ENCODE measurements around the gene DGCR2. TPM values are rescaled to one million over a fixed set of nuclear protein-coding genes. Genes with fewer than 3 reads are reported as not detected.
"Not testable (repeated sequence)": the region's sequence is repeated elsewhere in the genome, so short reads cannot be mapped to it uniquely, and the experiment has no call there.

The DGCR2 gene
- total RNA-seq, 1 experiment from 2014 or later, result 18.6 TPM

GRCh38 chr22:19092725-19093124, 29.5 kb downstream of the DGCR2 start:
- Histone ChIP-seq H3K4me2 (ENCODE audit: low read depth, low read length, poor library complexity, severe bottlenecking) (no peak overlapping the region), H2AFZ (ENCODE audit: low read length) (no peak overlapping the region), H3K4me3 (ENCODE audit: low read length) (no peak overlapping the region), H3K36me3 (ENCODE audit: insufficient read depth, low read length) (no peaks in the 10 kb centered on the region), H4K20me1 (ENCODE audit: insufficient read depth, low read depth, low read length) (no peaks in the 10 kb centered on the region), H3K27me3 (ENCODE audit: low read length) (no peaks in the 10 kb centered on the region), H3K9me3 (ENCODE audit: low read length) (no peaks in the 10 kb centered on the region), H3K79me2 (ENCODE audit: low read length) (peaks cover 75% of the 10 kb centered on the region), H3K9ac (ENCODE audit: low read length) (no peak overlapping the region), H3K9me2 (replicated peaks; ENCODE audit: insufficient read depth, low read length) (no peaks in the 10 kb centered on the region), H3K4me1 (ENCODE audit: low read length) (peaks cover 5% of the 10 kb centered on the region), H3K27ac (ENCODE audit: low read length) (no peak overlapping the region)
- no peak for DNase-seq

DNA sequence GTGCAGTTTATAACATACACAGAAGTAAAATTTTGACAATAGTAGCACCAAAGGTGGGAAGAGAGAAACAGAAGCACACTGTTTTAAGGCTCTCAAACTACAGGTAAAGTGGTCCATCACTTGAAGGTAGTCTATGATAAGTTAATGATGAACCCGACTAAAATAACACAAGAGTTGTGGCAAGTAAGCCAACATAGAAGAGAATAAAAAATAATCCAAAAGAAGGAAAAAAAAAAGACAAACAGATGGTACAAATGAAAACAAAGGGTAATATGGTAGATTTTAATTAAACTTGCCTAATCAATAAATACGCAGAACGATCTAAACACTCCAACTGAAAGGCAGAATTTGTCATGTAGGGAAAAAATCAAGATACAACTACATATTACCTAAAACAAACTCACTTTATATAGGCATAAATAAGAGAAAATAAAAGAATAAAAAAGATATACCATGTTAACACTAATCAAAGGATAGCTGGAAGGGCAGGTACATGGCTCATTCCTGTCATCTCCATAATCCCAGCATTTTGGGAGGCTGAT, 31.6 kb downstream of the DGCR2 start:
- no peak overlapping the region for H2AFZ ChIP-seq (ENCODE audit: low read length)
- H3K4me3 ChIP-seq (ENCODE audit: low read length), result no peak overlapping the region
- H3K27me3 ChIP-seq (ENCODE audit: low read length), result no peaks in the 10 kb centered on the region
- no peak for DNase-seq
- H3K4me2 ChIP-seq (ENCODE audit: low read depth, low read length, poor library complexity, severe bottlenecking), result no peak overlapping the region
- peaks cover 3% of the 10 kb centered on the region; the same call in 1 of the 2 replicates for H4K20me1 ChIP-seq (ENCODE audit: insufficient read depth, low read depth, low read length)
- no peak overlapping the region for H3K27ac ChIP-seq (ENCODE audit: low read length)
- H3K79me2 ChIP-seq (ENCODE audit: low read length), result peaks cover 66% of the 10 kb centered on the region
- no peaks in the 10 kb centered on the region for H3K9me2 ChIP-seq (replicated peaks; ENCODE audit: insufficient read depth, low read length)
- no peaks in the 10 kb centered on the region for H3K9me3 ChIP-seq (ENCODE audit: low read length)
- no peaks in the 10 kb centered on the region for H3K36me3 ChIP-seq (ENCODE audit: insufficient read depth, low read length)
- no peak overlapping the region for H3K9ac ChIP-seq (ENCODE audit: low read length)
- H3K4me1 ChIP-seq (ENCODE audit: low read length), result peaks cover 21% of the 10 kb centered on the region

DNA sequence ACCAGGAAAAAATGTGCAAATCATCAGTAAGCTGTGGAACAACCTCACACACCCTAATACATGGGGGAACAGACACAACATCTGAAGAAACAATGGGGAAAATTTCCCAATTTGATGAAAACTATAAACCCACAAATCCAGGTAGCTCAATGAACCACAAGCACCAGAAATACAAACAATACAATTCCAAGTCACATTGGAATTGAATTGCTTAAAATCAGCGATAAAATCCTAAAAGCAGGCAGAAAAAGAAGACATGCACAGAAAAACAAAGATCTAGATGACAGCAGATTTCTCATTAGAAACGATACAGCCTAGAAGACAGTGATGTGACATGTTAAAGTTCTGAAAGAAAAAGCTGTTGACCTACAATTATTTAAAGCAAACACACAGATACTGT, 32.0 kb downstream of the DGCR2 start:
- Histone ChIP-seq H3K27ac (ENCODE audit: low read length) (no peak overlapping the region), H3K79me2 (ENCODE audit: low read length) (peaks cover 64% of the 10 kb centered on the region), H3K9me2 (replicated peaks; ENCODE audit: insufficient read depth, low read length) (no peaks in the 10 kb centered on the region), H3K36me3 (ENCODE audit: insufficient read depth, low read length) (no peaks in the 10 kb centered on the region), H3K27me3 (ENCODE audit: low read length) (no peaks in the 10 kb centered on the region), H2AFZ (ENCODE audit: low read length) (no peak overlapping the region), H3K9ac (ENCODE audit: low read length) (no peak overlapping the region), H3K4me2 (ENCODE audit: low read depth, low read length, poor library complexity, severe bottlenecking) (no peak overlapping the region), H3K4me3 (ENCODE audit: low read length) (no peak overlapping the region), H4K20me1 (ENCODE audit: insufficient read depth, low read depth, low read length) (peaks cover 6% of the 10 kb centered on the region), H3K9me3 (ENCODE audit: low read length) (no peaks in the 10 kb centered on the region), H3K4me1 (ENCODE audit: low read length) (peaks cover 26% of the 10 kb centered on the region)
- DNase-seq, result no peak

DNA sequence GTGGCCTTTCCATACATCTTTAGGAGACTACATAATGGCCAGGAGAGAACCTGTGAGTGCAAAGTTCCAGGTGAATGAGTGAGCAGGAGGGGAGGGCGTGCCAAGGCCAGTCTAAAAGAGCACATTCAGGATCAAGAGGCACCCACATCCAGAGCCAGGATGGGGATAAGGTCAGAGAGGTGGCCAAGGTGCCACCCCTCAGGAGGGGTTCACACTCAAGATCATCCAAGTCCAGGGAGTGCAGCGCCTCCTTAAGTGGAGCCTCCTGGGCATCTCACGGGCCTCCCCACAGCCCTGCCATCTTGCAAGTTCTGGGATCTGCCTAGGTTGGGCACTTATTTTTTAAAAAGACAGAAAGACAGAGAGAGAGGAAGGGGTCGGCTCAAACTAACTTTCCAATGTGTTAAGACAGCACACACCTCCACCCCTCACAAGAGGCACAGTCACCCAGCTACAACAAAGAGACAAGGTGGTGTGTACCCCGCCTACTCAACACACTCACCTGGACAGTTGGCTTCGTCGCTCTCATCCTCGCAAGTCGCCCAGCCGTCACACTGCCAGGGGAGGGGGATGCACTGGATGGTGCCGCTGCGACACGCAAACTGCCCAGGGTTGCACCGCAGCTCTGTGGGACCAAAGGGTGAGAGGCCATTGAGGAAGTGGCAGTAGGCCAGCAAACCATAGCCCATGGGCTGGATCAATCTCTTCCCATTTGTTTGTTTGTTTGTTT, 33.2 kb downstream of the DGCR2 start:
- Histone ChIP-seq H3K4me2 (ENCODE audit: low read depth, low read length, poor library complexity, severe bottlenecking) (no peak overlapping the region), H3K27ac (ENCODE audit: low read length) (no peak overlapping the region), H3K27me3 (ENCODE audit: low read length) (no peaks in the 10 kb centered on the region), H4K20me1 (ENCODE audit: insufficient read depth, low read depth, low read length) (peaks cover 9% of the 10 kb centered on the region), H3K4me3 (ENCODE audit: low read length) (no peak overlapping the region), H3K9ac (ENCODE audit: low read length) (no peak overlapping the region), H2AFZ (ENCODE audit: low read length) (no peak overlapping the region), H3K4me1 (ENCODE audit: low read length) (peaks cover 30% of the 10 kb centered on the region), H3K9me3 (ENCODE audit: low read length) (no peaks in the 10 kb centered on the region), H3K36me3 (ENCODE audit: insufficient read depth, low read length) (no peaks in the 10 kb centered on the region), H3K9me2 (replicated peaks; ENCODE audit: insufficient read depth, low read length) (no peaks in the 10 kb centered on the region), H3K79me2 (ENCODE audit: low read length) (peaks cover 57% of the 10 kb centered on the region)
- DNase-seq, result no peak

- Histone ChIP-seq H3K79me2 (ENCODE audit: low read length) (peaks cover 52% of the 10 kb centered on the region), H3K27ac (ENCODE audit: low read length) (peak overlapping the region; percentile 91), H3K4me3 (ENCODE audit: low read length) (no peak overlapping the region; the same call in 1 of the 2 replicates), H3K4me1 (ENCODE audit: low read length) (peaks cover 30% of the 10 kb centered on the region), H3K4me2 (ENCODE audit: low read depth, low read length, poor library complexity, severe bottlenecking) (no peak overlapping the region), H3K36me3 (ENCODE audit: insufficient read depth, low read length) (0 out of 2 replicates have a peak, but pooled peaks cover 4% of the 10 kb centered on the region), H3K27me3 (ENCODE audit: low read length) (no peaks in the 10 kb centered on the region), H4K20me1 (ENCODE audit: insufficient read depth, low read depth, low read length) (peaks cover 9% of the 10 kb centered on the region), H2AFZ (ENCODE audit: low read length) (no peak overlapping the region), H3K9ac (ENCODE audit: low read length) (peak overlapping the region; percentile 6; the same call in 1 of the 2 replicates), H3K9me3 (ENCODE audit: low read length) (no peaks in the 10 kb centered on the region), H3K9me2 (replicated peaks; ENCODE audit: insufficient read depth, low read length) (no peaks in the 10 kb centered on the region)
- no peak for DNase-seq
These were observed 35.3 kb downstream of the DGCR2 start for GRCh38 chr22:19086896-19087295.

GRCh38 chr22:19086417-19086816, 35.8 kb downstream of the DGCR2 start:
- Histone ChIP-seq H3K79me2 (ENCODE audit: low read length) (peaks cover 51% of the 10 kb centered on the region), H3K9me3 (ENCODE audit: low read length) (no peaks in the 10 kb centered on the region), H3K9ac (ENCODE audit: low read length) (peak overlapping the region; percentile 6), H3K27me3 (ENCODE audit: low read length) (no peaks in the 10 kb centered on the region), H3K4me3 (ENCODE audit: low read length) (no peak overlapping the region; the same call in 1 of the 2 replicates), H3K4me1 (ENCODE audit: low read length) (peaks cover 30% of the 10 kb centered on the region), H3K27ac (ENCODE audit: low read length) (peak overlapping the region; percentile 91), H3K36me3 (ENCODE audit: insufficient read depth, low read length) (0 out of 2 replicates have a peak, but pooled peaks cover 4% of the 10 kb centered on the region), H3K9me2 (replicated peaks; ENCODE audit: insufficient read depth, low read length) (no peaks in the 10 kb centered on the region), H4K20me1 (ENCODE audit: insufficient read depth, low read depth, low read length) (peaks cover 9% of the 10 kb centered on the region), H2AFZ (ENCODE audit: low read length) (no peak overlapping the region), H3K4me2 (ENCODE audit: low read depth, low read length, poor library complexity, severe bottlenecking) (peak overlapping the region; percentile 67)
- DNase-seq, result no peak

GRCh38 chr22:19085233-19085718, 36.9 kb downstream of the DGCR2 start:
- Histone ChIP-seq H3K4me2 (ENCODE audit: low read depth, low read length, poor library complexity, severe bottlenecking) (peak overlapping the region; percentile 67), H3K9me2 (replicated peaks; ENCODE audit: insufficient read depth, low read length) (no peaks in the 10 kb centered on the region), H3K79me2 (ENCODE audit: low read length) (peaks cover 52% of the 10 kb centered on the region), H3K27me3 (ENCODE audit: low read length) (no peaks in the 10 kb centered on the region), H3K9me3 (ENCODE audit: low read length) (no peaks in the 10 kb centered on the region), H3K4me1 (ENCODE audit: low read length) (peaks cover 30% of the 10 kb centered on the region), H2AFZ (ENCODE audit: low read length) (no peak overlapping the region), H3K4me3 (ENCODE audit: low read length) (peak overlapping the region; percentile 57; the same call in 1 of the 2 replicates), H3K9ac (ENCODE audit: low read length) (peak overlapping the region; percentile 53), H3K27ac (ENCODE audit: low read length) (peak overlapping the region; percentile 91), H3K36me3 (ENCODE audit: insufficient read depth, low read length) (0 out of 2 replicates have a peak, but pooled peaks cover 4% of the 10 kb centered on the region), H4K20me1 (ENCODE audit: insufficient read depth, low read depth, low read length) (peaks cover 9% of the 10 kb centered on the region)
- peak; percentile 77 for DNase-seq

GRCh38 chr22:19084586-19084985, 37.6 kb downstream of the DGCR2 start:
- not testable (repeated sequence) for H3K4me2 ChIP-seq (ENCODE audit: low read depth, low read length, poor library complexity, severe bottlenecking); H3K36me3 ChIP-seq (ENCODE audit: insufficient read depth, low read length); DNase-seq

More at GRCh38 chr22:19084586-19084985, 37.6 kb downstream of the DGCR2 start:
- H3K9me3 ChIP-seq (ENCODE audit: low read length); H3K27me3 ChIP-seq (ENCODE audit: low read length); H4K20me1 ChIP-seq (ENCODE audit: insufficient read depth, low read depth, low read length); H2AFZ ChIP-seq (ENCODE audit: low read length); H3K9me2 ChIP-seq (replicated peaks; ENCODE audit: insufficient read depth, low read length); H3K4me3 ChIP-seq (ENCODE audit: low read length); H3K9ac ChIP-seq (ENCODE audit: low read length): not testable (repeated sequence)
- Histone ChIP-seq H3K27ac (ENCODE audit: low read length) (peak overlapping the region; percentile 91; the same call in 1 of the 2 replicates), H3K79me2 (ENCODE audit: low read length) (peaks cover 46% of the 10 kb centered on the region), H3K4me1 (ENCODE audit: low read length) (peaks cover 30% of the 10 kb centered on the region)

All from Karpas-422 (cell line).